OCI-LY1 (cell line): ENCODE data around the gene ARFGAP1.

Experiments
- CTCF ChIP-seq: fragments of 200-600 bp; sonication (generic), shearing (Covaris generic); IDR thresholded peaks from 2 replicates; pipeline ENCODE4 v1.5.1; 2017; ENCODE audit warnings: mild to moderate bottlenecking, antibody characterized with exemption, low read length, moderate library complexity, mixed read lengths
- EZH2 ChIP-seq: fragments of 200-600 bp; sonication (generic), shearing (Covaris generic); IDR thresholded peaks from 2 replicates; pipeline ENCODE4 v1.8.0; 2017; ENCODE audit warnings: borderline replicate concordance, mixed run types, mild to moderate bottlenecking, antibody characterized with exemption, low read length, moderate library complexity, mixed read lengths

- TF ChIP-seq CTCF (no peak), EZH2 (no peak)
These were observed 40.2 kb upstream of the ARFGAP1 start for GRCh38 chr20:63232235-63233060.
